VCaP (cell line): ENCODE results near the gene GREM2.

Experiments used
- H3K27ac ChIP-seq: fragments of 450-650 bp; 2 replicates; pipeline ENCODE4 v1.5.1; 2017
- CTCF ChIP-seq: fragments of 450-650 bp; conservative IDR thresholded peaks from 2 replicates; pipeline ENCODE4 v1.5.1; 2017; ENCODE audit warnings: mild to moderate bottlenecking, moderate library complexity

Gene GREM2

GRCh38 chr1:240608707-240609106 lies 3.2 kb downstream of the GREM2 start:
- H3K27ac ChIP-seq, result no peak overlapping the region; the same call in 1 of the 2 replicates
- TF ChIP-seq CTCF, result peak; percentile 73

DNA sequence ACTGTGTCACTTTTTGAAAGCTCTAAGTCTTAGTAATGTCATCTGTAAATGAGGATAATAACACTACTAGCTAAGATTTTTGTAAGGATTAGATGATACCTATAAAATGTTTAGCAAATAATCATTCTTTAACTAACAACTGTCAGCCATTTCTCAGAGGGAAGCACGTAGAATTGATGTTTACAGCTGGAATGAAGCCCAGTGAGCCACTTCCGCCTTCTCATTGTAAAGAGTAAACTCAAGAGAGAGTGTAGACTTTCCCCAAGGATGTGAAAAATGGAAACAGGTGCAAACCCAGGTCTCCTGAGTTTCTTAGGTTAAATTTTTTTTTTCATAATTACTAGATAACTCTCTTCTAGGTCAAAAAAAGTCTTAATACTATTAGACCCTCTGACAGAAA lies 4.9 kb downstream of the GREM2 start:
- TF ChIP-seq CTCF, result no peak
- peak overlapping the region; percentile 62 for H3K27ac ChIP-seq

- TF ChIP-seq CTCF, result peak; percentile 54
- no peak overlapping the region for H3K27ac ChIP-seq
Measured at GRCh38 chr1:240602189-240602588, 9.8 kb downstream of the GREM2 start.

DNA sequence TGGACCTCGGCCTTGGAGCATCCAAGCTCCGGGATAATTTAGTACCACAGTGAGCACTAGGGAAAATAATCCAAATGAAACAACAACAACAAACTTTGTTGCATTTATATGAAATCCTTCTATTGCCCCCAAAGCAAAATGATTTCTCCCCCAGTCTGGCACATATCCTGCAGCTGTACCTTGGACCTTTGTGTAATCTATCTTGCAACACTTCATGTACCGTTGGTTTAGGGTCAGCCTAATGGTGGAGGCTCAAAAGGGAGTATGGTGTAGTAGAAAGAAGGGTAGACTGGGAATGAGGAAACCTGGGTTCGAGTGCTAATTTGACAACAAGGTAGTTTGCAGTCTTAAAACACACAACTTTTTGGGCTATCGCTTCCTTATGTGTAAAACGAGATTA lies 12.1 kb downstream of the GREM2 start:
- peak overlapping the region; percentile 91 for H3K27ac ChIP-seq
- no peak for TF ChIP-seq CTCF

DNA sequence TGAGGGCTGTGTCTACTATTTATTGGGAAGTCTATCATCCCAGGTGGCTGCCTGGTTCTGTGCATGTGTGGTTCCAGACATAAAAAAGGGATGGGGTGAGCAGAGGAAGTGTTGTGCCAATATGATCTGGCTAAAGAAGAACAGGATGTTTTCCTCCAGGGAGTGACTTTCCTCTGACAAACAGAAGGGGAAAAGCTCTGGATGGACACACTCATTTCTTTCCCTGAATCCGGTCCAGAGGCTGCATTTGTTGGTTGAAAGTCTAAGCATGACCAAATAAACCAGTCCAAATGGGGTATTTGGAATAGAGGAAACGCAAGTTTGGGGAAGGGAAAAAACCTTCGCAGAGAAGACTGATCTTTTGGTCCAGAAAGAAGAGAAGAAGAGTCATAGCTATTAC lies 12.7 kb downstream of the GREM2 start:
- H3K27ac ChIP-seq, result peak overlapping the region; percentile 91
- TF ChIP-seq CTCF, result no peak

DNA sequence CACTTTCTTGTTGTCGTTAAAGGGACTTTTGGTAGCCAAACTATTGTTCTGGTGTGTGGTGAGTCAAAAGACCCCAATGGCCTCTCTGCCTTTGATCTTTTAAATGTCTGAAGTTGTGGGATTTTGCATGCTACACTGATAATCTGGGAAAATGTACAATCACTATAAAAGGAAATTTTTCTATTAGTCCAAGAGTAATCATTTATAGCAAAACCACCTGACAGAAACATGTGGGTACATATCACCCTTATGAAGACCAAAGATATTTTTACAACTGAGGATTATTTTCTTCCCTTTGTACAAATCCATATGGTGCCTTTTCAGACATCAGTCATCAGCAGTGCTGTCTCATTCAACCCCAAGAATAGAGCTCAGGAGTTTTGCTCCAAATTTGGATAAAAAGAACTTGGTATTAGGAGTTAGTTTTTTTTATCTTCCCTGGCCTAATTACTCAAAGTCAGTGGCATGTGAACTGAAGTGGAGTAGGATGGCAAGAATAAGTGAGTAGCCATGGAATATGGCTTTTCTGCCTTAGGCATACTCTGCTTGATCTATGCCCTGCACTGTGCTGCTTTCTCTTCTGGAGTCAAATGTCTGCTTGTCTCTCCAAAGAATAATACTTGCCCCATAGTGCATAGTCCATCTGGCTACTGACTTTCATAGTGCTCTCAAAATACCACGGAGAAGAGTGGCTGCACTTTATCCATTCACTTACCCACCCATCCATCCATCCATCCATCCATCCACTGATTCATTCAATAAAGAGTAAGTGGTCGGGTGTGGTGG lies 13.5 kb downstream of the GREM2 start:
- no peak for TF ChIP-seq CTCF

GRCh38 chr1:240597153-240597745 lies 14.7 kb downstream of the GREM2 start:
- H3K27ac ChIP-seq, result peak overlapping the region; percentile 91
- no peak for TF ChIP-seq CTCF

More for the DNA sequence above, 13.5 kb downstream of the GREM2 start:
- peak overlapping the region; percentile 91 for H3K27ac ChIP-seq
